ENCODE results near the gene TBC1D23.

The TBC1D23 gene

DNA sequence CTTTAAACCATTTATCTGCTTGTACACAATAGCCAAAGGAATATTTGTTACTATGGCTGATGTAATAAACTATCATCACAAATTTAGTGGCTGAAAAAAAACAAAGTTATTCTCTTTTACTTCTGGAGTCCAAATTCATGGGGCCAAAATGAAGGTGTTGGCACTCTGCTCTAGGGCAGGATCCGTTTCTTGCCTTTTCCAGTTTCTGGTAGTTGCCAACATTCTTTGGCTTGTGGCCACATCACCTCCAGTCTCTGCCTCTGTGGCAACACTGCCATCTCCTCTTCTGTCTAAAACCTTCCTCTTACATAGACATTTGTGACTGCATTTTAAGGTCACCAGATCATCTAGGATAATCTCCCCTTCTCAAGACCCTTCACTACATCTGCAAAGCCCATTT, 101.1 kb downstream of the TBC1D23 start:
- H3K27ac ChIP-seq (ENCODE audit: low read length, poor library complexity, severe bottlenecking) = no peak overlapping the region
- H2BK120ac ChIP-seq (ENCODE audit: low read depth, low read length) = no peak overlapping the region
- no peak overlapping the region for H3K4me2 ChIP-seq (ENCODE audit: low read length, poor library complexity, severe bottlenecking)
- no peak overlapping the region for H3K4me3 ChIP-seq (ENCODE audit: insufficient read depth in 1 of 2, low read depth in 1 of 2, low read length in 2 of 2)
- WGBS = 97% methylated on average over 1 of the region's 1 CpG
- H2BK5ac ChIP-seq (ENCODE audit: low read depth, low read length, poor library complexity, severe bottlenecking) = no peak overlapping the region
- no peak overlapping the region for H3K18ac ChIP-seq (ENCODE audit: low read depth in 1 of 2, low read length in 2 of 2)
- no peaks in the 10 kb centered on the region for H3K27me3 ChIP-seq (ENCODE audit: control insufficient read depth in 1 of 2, insufficient read depth in 1 of 2, low read length in 2 of 2)
- H2BK12ac ChIP-seq (ENCODE audit: low read length in 2 of 2) = no peak overlapping the region
- H4K8ac ChIP-seq (ENCODE audit: low read length) = no peak overlapping the region
- peaks cover 13 to 90% of the 10 kb centered on the region in 2 experiments for H3K36me3 ChIP-seq (ENCODE audit: control insufficient read depth in 1 of 2, insufficient read depth in 2 of 2, low read depth in 1 of 2, low read length in 2 of 2)
- no peak for DNase-seq
- H2AK5ac ChIP-seq (ENCODE audit: low read length, severe bottlenecking) = no peak overlapping the region
- H3K9me3 ChIP-seq (ENCODE audit: control insufficient read depth, low read length) = no peaks in the 10 kb centered on the region
- H3K4ac ChIP-seq (ENCODE audit: low read depth in 1 of 2, low read length in 2 of 2) = no peak overlapping the region
- no peaks in the 10 kb centered on the region for H3K4me1 ChIP-seq (ENCODE audit: control insufficient read depth, insufficient read depth, low read depth, low read length)
- H3K9ac ChIP-seq (ENCODE audit: low read length) = no peak overlapping the region
- no peak overlapping the region for H3K14ac ChIP-seq (ENCODE audit: low read length in 2 of 2)
- H4K91ac ChIP-seq (ENCODE audit: low read length) = no peak overlapping the region
- peaks cover 1% of the 10 kb centered on the region for H3K79me1 ChIP-seq (replicated peaks; ENCODE audit: low read length, poor library complexity, severe bottlenecking)
- no peak overlapping the region for H2AFZ ChIP-seq (ENCODE audit: low read depth, low read length)
- no peak overlapping the region for H2BK15ac ChIP-seq (ENCODE audit: low read depth, poor library complexity, severe bottlenecking)
- no peak overlapping the region for H3K23ac ChIP-seq (ENCODE audit: low read length in 2 of 2)

DNA sequence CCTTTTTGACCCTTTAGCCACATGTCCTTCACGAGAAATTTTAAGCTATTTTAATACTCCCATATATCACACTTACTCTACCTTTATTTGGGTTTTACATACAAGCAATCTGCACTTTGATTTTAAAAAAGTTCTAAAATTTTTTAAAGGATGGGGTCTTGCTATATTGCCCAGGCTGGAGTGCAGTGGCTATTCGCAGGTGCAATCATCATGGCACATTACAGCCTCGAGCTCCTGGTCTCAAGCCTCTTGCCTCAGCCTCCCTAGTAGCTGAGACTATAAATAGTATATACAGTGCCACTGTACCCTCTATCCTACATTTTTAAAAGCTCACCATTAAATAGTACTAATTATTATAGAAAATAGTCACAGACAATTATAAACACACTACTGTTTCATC, 103.6 kb downstream of the TBC1D23 start:
- Histone ChIP-seq H3K9me3 (ENCODE audit: control insufficient read depth, low read length) (no peaks in the 10 kb centered on the region), H3K18ac (ENCODE audit: low read depth in 1 of 2, low read length in 2 of 2) (no peak overlapping the region), H4K91ac (ENCODE audit: low read length) (no peak overlapping the region), H2BK120ac (ENCODE audit: low read depth, low read length) (no peak overlapping the region), H2AFZ (ENCODE audit: low read depth, low read length) (no peak overlapping the region), H3K4me2 (ENCODE audit: low read length, poor library complexity, severe bottlenecking) (no peak overlapping the region), H3K4ac (ENCODE audit: low read depth in 1 of 2, low read length in 2 of 2) (no peak overlapping the region), H4K8ac (ENCODE audit: low read length) (no peak overlapping the region), H3K4me1 (ENCODE audit: control insufficient read depth, insufficient read depth, low read depth, low read length) (no peaks in the 10 kb centered on the region), H2BK15ac (ENCODE audit: low read depth, poor library complexity, severe bottlenecking) (no peak overlapping the region), H3K79me1 (replicated peaks; ENCODE audit: low read length, poor library complexity, severe bottlenecking) (peaks cover 10% of the 10 kb centered on the region), H3K27me3 (ENCODE audit: control insufficient read depth in 1 of 2, insufficient read depth in 1 of 2, low read length in 2 of 2) (no peaks in the 10 kb centered on the region), H3K14ac (ENCODE audit: low read length in 2 of 2) (no peak overlapping the region), H3K4me3 (ENCODE audit: insufficient read depth in 1 of 2, low read depth in 1 of 2, low read length in 2 of 2) (no peak overlapping the region), H3K36me3 (ENCODE audit: control insufficient read depth in 1 of 2, insufficient read depth in 2 of 2, low read depth in 1 of 2, low read length in 2 of 2) (peaks cover 12 to 94% of the 10 kb centered on the region in 2 experiments), H2BK12ac (ENCODE audit: low read length in 2 of 2) (no peak overlapping the region), H3K9ac (ENCODE audit: low read length) (no peak overlapping the region), H3K27ac (ENCODE audit: low read length, poor library complexity, severe bottlenecking) (no peak overlapping the region), H2AK5ac (ENCODE audit: low read length, severe bottlenecking) (no peak overlapping the region), H2BK5ac (ENCODE audit: low read depth, low read length, poor library complexity, severe bottlenecking) (no peak overlapping the region), H3K23ac (ENCODE audit: low read length in 2 of 2) (no peak overlapping the region)
- WGBS = 100% methylated on average over 3 of the region's 3 CpGs
- DNase-seq = no peak

DNA sequence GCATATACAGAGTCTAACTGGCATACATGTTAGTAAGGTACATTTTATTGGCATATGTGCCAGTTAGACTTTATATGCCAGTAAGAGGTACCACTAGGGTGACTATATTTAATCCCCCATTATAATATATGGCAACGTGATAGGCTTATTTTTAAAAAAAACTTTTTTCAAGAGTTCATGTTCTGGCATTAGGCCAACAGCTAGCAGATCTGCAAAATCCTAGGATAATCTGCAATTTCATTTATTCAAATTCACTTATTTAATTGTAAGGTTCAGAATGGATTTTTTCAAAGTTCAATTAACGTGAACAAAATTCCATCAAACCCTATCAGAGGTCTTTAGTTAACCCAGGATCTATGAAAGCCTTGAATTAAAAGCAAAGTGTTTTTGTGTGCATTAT, 105.6 kb downstream of the TBC1D23 start:
- Histone ChIP-seq H3K27ac (ENCODE audit: low read length, poor library complexity, severe bottlenecking) (no peak overlapping the region), H3K9ac (ENCODE audit: low read length) (no peak overlapping the region), H2AFZ (ENCODE audit: low read depth, low read length) (no peak overlapping the region), H3K4me2 (ENCODE audit: low read length, poor library complexity, severe bottlenecking) (no peak overlapping the region), H3K4me3 (ENCODE audit: insufficient read depth in 1 of 2, low read depth in 1 of 2, low read length in 2 of 2) (no peak overlapping the region), H2BK15ac (ENCODE audit: low read depth, poor library complexity, severe bottlenecking) (no peak overlapping the region), H3K27me3 (ENCODE audit: control insufficient read depth in 1 of 2, insufficient read depth in 1 of 2, low read length in 2 of 2) (no peaks in the 10 kb centered on the region), H3K14ac (ENCODE audit: low read length in 2 of 2) (no peak overlapping the region), H2AK5ac (ENCODE audit: low read length, severe bottlenecking) (no peak overlapping the region), H3K4ac (ENCODE audit: low read depth in 1 of 2, low read length in 2 of 2) (no peak overlapping the region), H3K18ac (ENCODE audit: low read depth in 1 of 2, low read length in 2 of 2) (no peak overlapping the region), H2BK120ac (ENCODE audit: low read depth, low read length) (no peak overlapping the region), H2BK5ac (ENCODE audit: low read depth, low read length, poor library complexity, severe bottlenecking) (no peak overlapping the region), H4K8ac (ENCODE audit: low read length) (no peak overlapping the region), H3K79me1 (replicated peaks; ENCODE audit: low read length, poor library complexity, severe bottlenecking) (peaks cover 13% of the 10 kb centered on the region), H2BK12ac (ENCODE audit: low read length in 2 of 2) (no peak overlapping the region), H3K9me3 (ENCODE audit: control insufficient read depth, low read length) (no peaks in the 10 kb centered on the region), H3K23ac (ENCODE audit: low read length in 2 of 2) (no peak overlapping the region), H4K91ac (ENCODE audit: low read length) (no peak overlapping the region), H3K36me3 (ENCODE audit: control insufficient read depth in 1 of 2, insufficient read depth in 2 of 2, low read depth in 1 of 2, low read length in 2 of 2) (peaks cover 13 to 93% of the 10 kb centered on the region in 2 experiments), H3K4me1 (ENCODE audit: control insufficient read depth, insufficient read depth, low read depth, low read length) (no peaks in the 10 kb centered on the region)
- WGBS = no CpG with 5 or more reads among the region's 2 CpGs
- DNase-seq = no peak

DNA sequence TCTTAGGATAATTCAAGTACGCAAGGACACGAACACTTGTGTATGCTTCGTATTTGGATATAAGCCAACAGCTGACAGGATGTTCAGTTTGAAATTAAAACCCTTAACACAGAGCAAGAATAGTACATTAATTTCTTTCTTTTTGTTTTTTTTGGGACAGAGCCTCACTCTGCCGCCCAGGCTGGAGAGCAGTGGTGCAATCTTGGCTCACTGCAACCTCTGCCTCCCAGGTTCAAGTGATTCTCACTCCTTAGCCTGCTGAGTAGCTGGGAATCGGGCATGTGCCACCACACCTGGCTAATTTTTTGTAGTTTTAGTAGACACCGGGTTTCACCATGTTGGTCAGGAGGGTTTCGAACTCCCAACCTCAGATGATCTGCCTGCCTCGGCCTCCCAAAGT, 107.6 kb downstream of the TBC1D23 start:
- Histone ChIP-seq H3K4me2 (ENCODE audit: low read length, poor library complexity, severe bottlenecking) (no peak overlapping the region), H3K36me3 (ENCODE audit: control insufficient read depth in 1 of 2, insufficient read depth in 2 of 2, low read depth in 1 of 2, low read length in 2 of 2) (peaks cover 16 to 94% of the 10 kb centered on the region in 2 experiments), H3K79me1 (replicated peaks; ENCODE audit: low read length, poor library complexity, severe bottlenecking) (peaks cover 23% of the 10 kb centered on the region), H2AK5ac (ENCODE audit: low read length, severe bottlenecking) (no peak overlapping the region), H3K9me3 (ENCODE audit: control insufficient read depth, low read length) (no peaks in the 10 kb centered on the region), H2BK120ac (ENCODE audit: low read depth, low read length) (no peak overlapping the region), H3K4ac (ENCODE audit: low read depth in 1 of 2, low read length in 2 of 2) (no peak overlapping the region), H3K14ac (ENCODE audit: low read length in 2 of 2) (no peak overlapping the region), H3K18ac (ENCODE audit: low read depth in 1 of 2, low read length in 2 of 2) (no peak overlapping the region), H2AFZ (ENCODE audit: low read depth, low read length) (no peak overlapping the region), H3K23ac (ENCODE audit: low read length in 2 of 2) (no peak overlapping the region), H4K8ac (ENCODE audit: low read length) (no peak overlapping the region), H2BK15ac (ENCODE audit: low read depth, poor library complexity, severe bottlenecking) (no peak overlapping the region), H3K27ac (ENCODE audit: low read length, poor library complexity, severe bottlenecking) (no peak overlapping the region), H4K91ac (ENCODE audit: low read length) (no peak overlapping the region), H3K9ac (ENCODE audit: low read length) (no peak overlapping the region), H2BK12ac (ENCODE audit: low read length in 2 of 2) (no peak overlapping the region), H2BK5ac (ENCODE audit: low read depth, low read length, poor library complexity, severe bottlenecking) (no peak overlapping the region), H3K4me1 (ENCODE audit: control insufficient read depth, insufficient read depth, low read depth, low read length) (no peaks in the 10 kb centered on the region), H3K4me3 (ENCODE audit: insufficient read depth in 1 of 2, low read depth in 1 of 2, low read length in 2 of 2) (no peak overlapping the region), H3K27me3 (ENCODE audit: control insufficient read depth in 1 of 2, insufficient read depth in 1 of 2, low read length in 2 of 2) (no peaks in the 10 kb centered on the region)
- 93% methylated on average over 7 of the region's 8 CpGs for WGBS
- no peak for DNase-seq

Data from mesenchymal stem cell (in vitro differentiated cells and primary cell).